Measurements from ENCODE around the gene QPRT. TPM values are rescaled to one million over a fixed set of nuclear protein-coding genes. Genes with fewer than 3 reads are reported as not detected.
A peak's percentile ranks its signal among the peaks of the same experiment; 100 is the strongest.
"Not testable (repeated sequence)": the region's sequence is repeated elsewhere in the genome, so short reads cannot be mapped to it uniquely, and the experiment has no call there.

The QPRT gene
- polyA plus RNA-seq, 5 donors: 41.9 to 70.9 (median 51.6) TPM

DNA sequence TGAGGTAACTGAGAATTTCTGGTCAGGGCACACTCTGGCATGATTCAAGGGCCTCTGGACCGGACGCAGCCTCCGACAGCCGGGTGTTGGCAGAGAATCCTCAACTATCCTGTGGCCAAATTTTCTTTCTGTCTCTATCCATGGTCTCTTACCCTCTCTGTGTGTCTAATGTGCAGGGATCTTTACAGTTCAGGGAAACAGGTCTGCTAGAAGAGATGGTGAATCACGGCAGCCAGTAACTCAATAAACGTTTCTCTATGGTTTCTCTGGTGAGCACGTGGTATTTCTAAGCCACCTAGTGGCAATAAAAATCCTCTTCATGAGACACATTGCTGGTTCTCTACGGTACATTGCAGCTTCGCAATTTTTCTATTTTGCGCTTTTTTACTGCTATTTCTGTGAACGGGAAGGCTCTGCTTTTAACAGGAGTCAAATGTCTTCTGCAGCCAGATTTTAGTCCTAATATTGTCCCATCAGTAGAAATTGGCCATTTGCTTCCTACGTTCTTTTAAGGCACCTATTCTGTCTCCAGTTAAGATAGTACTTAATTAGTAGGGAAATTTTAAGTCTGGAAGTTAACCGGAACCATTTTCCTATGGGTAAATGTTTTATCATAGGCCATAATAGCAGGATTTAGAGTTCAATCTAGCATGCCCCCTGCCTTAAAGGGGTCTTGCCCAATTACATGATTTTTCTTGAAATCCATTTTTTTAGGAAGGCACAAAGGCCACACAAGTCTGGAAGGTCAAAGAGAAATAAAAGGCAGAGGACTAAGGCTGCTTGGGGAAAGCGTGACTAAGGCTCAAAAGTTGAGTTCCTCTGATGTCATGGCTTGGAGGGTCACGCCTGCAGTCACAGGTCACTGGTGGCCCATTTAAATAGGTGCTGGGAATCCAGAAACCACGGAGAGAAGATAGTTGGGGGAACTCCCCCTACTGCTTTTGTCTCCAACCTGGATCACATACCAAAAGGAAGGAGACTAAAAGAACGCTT is 31.5 kb downstream of the QPRT start:
- no peak for DNase-seq

DNA sequence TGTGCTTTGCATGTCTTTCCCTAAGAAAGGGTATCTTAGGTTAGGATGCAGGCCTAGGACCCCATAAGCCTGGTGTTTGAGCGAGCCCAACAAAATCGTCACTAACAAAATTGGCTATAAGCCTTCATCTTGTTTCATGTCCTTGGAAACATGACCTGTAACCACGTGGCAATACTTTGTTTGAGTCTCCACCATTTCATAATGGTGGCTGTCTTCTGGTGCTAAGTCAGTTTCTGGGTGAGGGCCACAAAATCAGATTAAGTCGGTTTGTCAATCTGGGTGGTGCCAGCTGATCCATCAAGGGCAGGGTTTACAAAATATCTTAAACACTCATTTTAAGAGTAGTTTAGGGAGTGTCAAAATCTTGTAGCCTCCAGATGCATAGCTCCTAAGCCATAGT is 33.8 kb downstream of the QPRT start:
- DNase-seq: no peak

DNA sequence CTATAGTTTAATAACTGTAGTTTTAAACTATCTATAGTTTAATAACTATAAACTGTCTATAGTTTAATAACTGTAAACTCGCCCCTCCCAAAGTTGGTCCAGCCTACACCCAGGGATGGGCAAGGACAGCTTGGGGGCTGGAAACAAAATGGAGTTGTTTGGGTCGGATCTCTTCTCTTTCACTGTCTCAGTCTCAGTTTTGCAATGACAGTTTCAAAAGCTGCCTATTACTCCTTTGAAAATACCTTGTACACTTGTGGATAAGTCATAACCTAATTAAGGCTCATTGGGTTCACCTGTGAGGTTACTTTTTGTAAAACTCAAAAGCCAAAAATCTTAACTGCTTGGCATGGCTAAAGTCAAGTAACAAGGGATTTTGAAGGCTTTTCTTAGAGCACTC is 35.4 kb downstream of the QPRT start:
- DNase-seq: no peak

DNA sequence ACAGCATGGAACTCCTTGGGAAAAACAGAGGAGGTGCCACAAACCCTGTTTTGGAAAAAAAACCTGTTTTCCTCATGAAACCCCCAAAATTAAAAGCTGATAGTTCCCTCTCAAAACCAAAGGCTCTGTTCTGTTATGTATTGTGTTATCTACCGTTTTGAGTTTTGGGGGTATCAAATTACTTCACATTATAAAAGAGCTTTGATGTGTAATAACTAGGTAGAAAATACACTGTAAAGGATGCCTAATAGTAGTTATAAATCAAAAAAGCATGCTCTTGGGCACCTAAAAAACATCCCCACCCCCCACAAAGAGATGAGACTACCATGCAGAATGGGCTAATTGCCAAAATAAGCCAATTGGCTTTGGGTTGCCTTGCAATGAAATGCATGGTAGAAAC is 36.0 kb downstream of the QPRT start:
- no peak for DNase-seq

DNA sequence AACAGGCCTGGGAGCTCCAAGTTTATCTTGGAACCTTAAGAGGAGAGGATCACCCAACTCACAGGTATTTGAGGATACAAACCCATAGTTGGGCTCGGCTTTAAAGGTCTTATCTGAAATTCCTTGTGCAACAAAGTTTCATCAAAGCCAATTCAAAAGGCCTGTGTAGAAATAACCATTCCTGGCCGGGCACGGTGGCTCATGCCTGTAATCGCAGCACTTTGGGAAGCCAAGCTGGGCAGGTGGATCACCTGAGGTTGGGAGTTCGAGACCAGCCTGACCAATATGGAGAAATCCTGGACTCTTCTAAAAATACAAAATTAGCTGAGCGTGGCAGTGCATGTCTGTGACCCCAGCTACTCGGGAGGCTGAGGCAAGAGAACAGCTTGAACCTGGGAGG is 38.1 kb downstream of the QPRT start:
- no peak for DNase-seq

DNA sequence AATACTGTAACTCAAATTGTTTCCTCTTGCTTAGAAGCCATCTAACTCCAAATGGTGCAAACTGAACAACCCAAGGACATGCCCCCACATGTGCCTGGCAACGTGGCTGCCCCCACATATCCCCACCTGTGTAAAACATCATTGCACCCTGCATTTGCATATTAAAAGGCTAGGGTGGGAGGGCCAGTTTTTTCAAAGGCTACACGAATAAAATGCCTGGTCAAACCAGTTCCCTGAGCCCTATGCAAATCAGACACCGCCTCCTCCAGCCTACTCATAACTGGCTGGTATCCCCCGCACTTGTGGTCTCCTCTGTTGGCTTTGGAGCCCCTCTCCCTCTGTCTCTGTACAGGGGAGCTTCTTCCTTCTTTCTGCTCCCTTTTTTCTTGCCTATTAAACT is 40.1 kb downstream of the QPRT start:
- no peak for DNase-seq

DNA sequence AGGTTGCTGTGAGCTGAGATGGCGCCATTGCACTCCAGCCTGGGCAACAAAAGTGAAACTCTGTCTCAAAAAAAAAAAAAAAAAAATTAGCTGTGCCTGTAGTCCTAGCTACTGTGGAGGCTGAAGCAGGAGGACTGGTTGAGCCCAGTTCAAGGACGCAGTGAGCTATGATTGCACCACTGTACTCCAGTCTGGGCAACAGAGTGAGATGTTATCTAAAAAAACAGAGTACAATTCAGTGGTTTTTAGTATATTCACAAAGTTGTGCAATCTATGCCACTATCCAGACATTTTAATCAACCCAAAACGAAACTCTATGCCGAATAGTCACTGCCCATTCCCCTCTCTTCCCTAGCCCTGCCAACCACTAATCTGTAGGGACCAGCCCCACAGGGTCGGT is 41.7 kb downstream of the QPRT start:
- DNase-seq: no peak

DNA sequence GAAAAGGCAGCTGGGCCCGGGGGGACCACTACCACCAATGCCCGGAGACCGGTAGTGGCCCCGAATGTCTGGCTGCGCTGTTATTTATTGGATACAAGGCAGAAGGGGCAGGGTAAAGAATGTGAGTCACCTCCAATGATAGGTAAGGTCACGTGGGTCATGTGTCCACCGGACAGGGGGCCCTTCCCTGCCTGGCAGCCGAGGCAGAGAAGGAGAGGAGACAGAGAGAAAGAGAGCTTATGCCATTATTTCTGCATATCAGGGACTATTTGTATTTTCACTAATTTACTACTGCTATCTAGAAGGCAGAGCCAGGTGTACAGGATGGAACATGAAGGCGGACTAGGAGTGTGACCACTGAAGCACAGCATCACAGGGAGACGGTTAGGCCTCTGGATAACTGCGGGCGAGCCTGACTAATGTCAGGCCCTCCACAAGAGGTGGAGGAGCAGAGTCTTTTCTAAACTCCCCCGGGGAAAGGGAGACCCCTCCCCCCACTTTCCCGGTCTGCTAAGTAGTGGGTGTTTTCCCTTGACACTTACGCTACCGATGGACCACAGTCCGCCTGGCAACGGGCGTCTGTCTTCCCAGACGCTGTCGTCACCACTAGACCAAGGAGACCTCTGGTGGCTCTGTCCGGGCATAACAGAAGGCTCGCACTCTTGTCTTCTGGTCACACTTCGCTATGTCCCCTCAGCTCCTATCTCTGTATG is 42.3 kb downstream of the QPRT start:
- DNase-seq: peak; percentile 31 to 57

DNA sequence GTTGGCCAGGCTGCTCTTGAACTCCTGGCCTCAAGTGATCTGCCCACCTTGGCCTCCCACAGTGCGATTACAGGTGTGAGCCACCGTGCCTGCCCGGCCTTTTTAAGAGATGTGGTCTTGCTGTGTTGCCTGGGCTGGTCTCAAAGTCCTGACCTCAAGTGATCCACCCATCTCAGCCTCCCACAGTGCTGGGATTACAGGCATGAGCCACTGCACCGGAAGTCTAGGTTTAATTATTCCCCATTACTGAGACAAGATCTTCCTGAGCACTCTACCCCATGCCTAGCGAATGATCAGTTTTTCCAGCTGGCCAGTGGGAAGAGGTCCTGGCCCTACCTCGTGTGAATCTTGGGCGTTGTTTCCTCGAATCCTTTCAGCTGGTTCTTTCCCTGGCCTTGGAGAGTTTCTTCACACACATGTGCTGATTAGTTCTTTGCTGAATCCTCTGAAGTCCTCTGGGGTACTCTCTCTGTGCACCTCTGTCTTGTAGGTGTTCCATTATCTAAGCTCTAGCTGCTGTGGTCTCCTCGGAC is 47.9 kb downstream of the QPRT start:
- no peak for DNase-seq

DNA sequence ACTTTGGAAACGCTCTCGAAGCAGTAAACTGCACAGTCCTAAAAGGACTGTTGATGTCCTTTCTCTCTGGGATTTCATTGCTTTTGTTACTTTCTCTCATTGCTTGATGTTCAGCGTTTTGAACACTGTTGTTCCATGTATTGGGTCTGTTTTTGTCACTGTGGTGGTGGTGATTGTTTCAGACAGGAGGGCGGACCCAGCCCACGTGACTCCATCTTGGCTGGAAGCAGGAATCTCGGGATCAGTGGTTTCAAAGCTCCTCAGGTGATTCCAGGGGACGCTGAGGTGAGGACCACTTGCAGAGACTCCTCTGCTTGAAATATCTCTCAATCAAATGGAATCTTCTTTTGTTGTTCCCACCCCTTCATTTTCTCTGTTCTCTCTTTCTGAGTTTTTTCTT is 48.5 kb downstream of the QPRT start:
- DNase-seq: no peak

DNA sequence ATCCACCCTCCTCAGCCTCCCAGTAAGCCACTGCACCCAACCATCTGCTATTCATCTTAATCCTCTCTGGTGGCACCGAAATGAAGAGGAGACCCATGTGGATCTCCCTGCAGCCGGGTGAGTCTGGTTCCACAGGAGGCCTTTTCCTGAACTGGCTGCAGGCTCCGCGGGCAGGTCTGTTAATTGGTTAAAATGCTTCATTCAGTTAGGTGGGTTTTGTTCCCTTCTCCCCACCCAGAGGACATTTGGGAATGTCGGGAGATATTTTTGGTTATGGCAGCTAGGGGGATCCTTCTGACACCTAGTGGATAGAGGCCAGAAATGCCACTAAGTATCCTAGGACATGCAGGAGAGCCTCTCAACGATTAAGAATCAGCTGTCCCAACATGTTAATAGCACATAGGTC is 50.1 kb downstream of the QPRT start:
- no peak for DNase-seq

DNA sequence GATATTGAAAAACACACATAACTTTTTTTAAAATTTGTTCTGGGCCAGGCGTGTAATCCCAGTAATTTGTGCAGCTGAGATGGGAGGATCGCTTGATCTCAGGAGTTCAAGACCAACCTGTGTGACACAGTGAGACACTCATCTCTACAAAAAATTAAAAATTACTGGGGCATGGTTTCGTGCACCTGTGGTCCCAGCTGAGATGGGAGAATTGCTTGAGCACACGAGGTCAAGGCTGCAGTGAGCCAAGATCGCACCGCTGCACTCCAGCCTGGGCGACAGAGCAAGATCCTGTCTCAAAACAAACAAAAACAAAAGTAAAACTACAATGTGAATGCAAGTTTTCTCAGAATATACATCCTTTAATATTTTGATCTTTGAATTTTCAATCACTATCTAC is 51.7 kb downstream of the QPRT start:
- DNase-seq: no peak

DNA sequence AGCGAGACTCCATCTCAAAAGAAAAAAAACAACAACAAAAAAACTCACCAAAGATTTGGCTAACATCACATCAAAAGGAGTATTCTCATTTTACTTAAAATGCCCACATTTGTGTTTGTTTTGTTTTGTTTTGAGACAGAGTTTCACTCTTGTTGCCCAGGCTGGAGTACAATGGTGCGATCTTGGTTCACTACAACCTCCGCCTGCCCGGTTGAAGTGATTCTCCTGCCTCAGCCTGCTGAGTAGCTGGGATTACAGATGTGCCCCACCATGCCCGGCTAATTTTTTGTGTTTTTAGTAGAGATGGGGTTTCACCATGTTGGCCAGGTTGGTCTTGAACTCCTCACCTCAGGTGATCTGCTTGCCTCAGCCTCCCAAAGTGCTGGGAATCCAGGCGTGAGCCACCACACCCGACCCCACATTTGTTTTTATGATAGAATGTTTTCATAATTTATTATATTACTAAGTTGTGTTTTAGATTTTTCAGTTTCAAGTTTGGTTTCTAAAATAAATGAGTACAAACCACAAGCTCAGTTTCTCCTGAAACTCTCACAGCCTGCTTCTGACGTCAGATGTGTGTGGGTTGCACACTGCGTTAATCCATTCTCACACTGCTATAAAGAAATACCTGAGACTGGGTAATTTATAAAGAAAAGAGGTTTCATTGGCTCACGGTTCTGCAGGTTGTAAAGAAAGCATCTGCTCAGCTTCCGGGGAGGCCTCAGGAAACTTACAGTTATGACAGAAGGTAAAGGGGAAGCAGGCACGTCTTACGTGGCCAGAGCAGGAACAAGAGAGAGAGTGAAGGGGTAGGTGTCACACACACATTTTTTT is 53.0 kb downstream of the QPRT start:
- not testable (repeated sequence) for DNase-seq

DNA sequence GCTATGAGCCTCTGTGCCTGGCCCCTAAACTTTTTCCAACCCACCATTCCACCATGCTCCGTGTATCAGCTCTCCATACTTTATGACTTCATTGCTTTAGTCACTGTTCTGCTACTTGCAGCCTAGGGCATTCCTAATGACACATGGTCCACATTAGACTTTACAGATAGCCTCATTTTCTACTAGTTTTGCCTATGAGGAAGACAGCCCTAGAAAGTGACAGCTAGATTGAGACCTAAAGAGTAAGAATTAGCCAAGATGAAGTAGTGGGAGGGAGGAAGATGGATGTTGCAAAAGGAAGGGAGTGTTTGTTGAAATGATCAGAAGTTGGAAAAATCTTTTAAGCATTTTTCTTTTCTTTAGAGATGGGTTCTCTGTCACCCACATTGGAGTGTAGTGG is 55.8 kb downstream of the QPRT start:
- no peak for DNase-seq

DNA sequence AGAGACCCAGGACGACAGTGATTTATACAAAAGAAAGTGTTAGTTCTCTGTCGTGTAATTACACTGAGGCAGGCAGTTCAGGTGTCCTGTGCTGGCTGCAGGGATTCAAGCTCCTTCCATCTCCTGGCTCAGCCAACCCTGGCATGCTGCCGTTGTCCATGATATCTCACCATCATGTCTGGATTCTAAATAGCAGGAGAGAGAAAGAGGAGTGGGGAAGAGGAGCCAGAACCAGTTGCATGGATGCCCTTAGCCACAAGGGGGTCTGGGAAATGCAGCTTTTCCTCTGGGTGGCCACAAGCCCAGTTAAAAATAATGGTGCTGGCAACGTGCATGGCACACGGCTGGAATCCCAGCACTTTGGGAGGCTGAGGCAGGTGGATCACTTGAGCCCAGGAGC is 57.1 kb downstream of the QPRT start:
- DNase-seq: no peak

DNA sequence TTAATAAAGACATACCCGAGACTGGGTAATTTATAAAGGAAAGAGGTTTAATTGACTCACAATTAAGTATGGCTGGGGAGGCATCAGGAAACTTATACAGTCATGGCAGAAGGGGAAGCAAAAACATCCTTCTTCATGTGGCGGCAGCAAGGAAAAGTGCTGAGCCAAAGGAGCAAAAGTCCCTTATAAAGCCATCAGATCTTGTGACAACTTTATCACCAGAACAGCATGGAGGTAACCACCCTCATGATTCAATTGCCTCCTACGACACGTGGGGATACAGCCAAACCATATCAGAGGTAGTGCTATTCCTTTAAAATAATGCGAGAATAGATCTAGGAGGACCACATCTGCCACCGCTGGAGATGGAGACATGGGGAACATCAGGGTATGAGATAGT is 57.8 kb downstream of the QPRT start:
- DNase-seq: no peak

DNA sequence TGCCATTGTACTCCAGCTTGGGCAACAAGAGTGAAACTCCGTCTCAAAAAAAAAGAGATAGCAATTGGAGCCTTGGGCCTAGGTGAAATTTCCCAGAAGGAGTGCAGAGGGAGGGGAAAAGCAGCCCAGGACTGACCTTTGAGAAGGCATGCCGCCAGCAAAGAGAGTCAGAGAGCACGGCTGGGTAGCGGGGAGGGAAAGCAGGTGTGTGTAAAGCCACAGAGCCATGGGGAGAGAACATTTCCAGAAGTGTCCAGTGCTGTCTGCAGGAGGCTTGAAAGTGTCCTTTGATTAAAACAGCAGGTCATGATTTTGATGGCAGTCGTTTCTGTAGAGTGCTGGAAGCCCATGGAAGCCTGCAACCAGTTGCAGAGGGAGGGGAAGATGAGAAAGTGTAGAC is 58.7 kb downstream of the QPRT start:
- DNase-seq: no peak

DNA sequence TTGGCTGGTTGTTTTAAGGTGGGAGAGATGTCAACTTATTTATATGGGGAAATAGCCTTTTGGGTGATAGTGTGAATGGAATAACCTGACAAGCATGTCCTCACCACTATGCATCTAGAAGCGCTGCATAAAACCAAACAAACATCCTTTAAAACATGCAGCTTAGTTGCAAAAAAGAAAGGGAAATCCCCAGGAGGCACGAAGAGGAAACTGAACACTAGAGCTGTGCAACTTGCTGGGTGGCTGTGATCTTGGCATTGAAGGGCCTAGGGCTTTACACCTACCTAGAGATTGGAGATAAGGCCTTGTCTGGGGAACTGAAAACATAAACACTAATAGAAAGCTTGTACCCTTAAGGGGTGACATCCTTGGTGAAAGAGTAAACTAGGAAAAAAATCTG is 59.5 kb downstream of the QPRT start:
- no peak for DNase-seq

DNA sequence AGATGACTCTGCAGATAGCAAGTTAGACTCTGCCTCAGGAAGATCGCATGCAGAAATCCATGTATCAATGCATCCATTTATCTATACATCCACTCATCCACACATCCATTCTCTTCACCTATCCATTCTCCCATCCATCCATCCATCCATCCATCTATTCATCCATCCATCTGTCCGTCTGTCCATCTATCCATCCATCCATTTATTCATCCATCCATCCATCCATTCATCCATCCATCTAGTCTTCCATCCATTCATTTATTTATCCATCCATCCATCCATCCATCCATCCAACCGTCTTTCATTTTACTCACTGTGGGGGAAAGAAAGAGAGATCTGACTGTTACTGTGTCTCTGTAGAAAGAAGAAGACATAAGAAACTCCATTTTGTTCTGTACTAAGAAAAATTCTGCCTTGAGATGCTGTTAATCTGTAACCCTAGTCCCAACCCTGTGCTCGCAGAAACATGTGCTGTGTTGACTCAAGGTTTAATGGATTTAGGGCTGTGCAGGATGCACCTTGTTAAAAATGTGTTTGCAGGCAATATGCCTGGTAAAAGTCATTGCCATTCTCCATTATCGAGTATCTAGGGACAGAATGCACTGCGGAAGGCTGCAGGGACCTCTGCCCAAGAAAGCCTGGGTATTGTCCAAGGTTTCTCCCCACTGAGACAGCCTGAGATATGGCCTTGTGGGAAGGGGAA is 61.1 kb downstream of the QPRT start:
- not testable (repeated sequence) for DNase-seq

DNA sequence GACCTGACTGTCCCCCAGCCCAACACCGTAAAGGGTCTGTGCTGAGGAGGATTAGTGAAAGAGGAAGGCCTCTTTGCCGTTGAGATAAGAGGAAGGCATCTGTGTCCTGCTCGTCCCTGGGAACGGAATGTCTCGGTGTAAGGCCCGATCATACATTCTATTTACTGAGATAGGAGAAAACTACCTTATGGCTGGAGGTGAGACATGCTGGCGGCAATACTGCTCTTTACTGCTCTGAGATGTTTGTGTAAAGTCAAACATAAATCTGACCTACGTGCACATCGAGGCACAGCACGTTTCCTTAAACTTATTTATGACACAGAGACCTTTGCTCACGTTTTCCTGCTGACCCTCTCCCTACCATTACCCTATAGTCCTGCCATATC is 61.6 kb downstream of the QPRT start:
- not testable (repeated sequence) for DNase-seq

DNA sequence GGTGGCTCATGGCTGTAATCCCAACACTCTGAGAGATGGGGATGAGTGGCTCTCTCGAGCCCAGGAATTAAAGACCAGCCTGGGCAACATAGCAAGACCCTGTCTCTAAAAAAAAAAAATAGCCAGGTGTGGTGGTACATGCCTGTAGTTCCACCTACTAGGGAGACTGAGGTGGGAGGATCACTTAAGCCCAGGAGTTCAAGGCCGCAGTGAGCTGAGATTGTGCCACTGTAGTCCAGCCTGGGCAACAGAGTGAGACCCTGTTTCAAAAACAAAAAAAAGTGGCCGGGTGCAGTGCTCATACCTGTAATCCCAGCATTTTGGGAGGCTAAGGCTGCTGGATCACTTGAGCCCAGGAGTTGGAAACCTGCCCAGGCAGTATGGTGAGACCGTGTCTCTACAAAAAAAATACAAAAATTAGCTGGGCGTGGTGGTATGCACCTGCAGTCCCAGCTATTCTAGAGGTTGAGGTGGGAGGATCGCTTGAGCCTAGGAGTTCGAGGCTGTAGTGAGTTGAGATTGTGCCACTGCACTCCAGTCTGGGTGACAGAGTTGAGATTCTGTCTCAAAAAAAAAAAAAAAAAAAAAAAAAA is 63.8 kb downstream of the QPRT start:
- DNase-seq: no peak

All from right lung (tissue), 5 donors.